ENCODE results near the gene TEX48.

DNA sequence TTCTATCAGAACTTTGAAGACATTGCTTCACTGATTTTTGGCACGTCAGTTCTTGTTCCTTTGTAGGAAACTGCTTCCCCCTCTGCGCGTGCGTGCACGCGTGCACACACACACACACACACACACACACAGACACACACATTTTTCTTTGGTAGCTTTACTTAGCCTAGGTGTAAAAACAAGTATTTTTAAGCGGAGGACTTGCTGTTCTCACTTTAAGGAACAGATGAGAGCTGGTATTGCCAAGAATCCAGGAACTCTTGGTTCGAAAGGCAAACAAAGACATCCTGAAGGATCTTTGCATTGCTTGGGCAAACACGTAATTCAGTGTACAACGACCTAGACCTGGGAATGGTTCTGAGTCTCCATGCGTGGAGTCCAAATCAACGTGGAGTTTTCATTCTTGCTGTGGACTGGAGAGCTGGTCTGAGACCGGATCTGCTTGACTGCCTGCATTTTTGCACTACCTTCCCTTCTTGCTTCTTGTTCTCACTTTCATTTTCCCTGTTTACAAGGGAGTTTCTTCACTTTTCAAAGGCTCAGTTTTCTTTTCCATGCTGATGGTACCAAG is 62.7 kb downstream of the TEX48 start:
- TF ChIP-seq, protein P1, sequence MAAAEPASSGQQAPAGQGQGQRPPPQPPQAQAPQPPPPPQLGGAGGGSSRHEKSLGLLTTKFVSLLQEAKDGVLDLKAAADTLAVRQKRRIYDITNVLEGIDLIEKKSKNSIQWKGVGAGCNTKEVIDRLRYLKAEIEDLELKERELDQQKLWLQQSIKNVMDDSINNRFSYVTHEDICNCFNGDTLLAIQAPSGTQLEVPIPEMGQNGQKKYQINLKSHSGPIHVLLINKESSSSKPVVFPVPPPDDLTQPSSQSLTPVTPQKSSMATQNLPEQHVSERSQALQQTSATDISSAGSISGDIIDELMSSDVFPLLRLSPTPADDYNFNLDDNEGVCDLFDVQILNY (CRISPR knock-in tag; IDR thresholded peaks at IDR 0.05): no peak
- TF ChIP-seq, protein P2, sequence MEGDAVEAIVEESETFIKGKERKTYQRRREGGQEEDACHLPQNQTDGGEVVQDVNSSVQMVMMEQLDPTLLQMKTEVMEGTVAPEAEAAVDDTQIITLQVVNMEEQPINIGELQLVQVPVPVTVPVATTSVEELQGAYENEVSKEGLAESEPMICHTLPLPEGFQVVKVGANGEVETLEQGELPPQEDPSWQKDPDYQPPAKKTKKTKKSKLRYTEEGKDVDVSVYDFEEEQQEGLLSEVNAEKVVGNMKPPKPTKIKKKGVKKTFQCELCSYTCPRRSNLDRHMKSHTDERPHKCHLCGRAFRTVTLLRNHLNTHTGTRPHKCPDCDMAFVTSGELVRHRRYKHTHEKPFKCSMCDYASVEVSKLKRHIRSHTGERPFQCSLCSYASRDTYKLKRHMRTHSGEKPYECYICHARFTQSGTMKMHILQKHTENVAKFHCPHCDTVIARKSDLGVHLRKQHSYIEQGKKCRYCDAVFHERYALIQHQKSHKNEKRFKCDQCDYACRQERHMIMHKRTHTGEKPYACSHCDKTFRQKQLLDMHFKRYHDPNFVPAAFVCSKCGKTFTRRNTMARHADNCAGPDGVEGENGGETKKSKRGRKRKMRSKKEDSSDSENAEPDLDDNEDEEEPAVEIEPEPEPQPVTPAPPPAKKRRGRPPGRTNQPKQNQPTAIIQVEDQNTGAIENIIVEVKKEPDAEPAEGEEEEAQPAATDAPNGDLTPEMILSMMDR (IDR thresholded peaks at IDR 0.05): no peak
- TF ChIP-seq JUN (CRISPR knock-in tag; IDR thresholded peaks at IDR 0.05): no peak
- TF ChIP-seq, protein P3, sequence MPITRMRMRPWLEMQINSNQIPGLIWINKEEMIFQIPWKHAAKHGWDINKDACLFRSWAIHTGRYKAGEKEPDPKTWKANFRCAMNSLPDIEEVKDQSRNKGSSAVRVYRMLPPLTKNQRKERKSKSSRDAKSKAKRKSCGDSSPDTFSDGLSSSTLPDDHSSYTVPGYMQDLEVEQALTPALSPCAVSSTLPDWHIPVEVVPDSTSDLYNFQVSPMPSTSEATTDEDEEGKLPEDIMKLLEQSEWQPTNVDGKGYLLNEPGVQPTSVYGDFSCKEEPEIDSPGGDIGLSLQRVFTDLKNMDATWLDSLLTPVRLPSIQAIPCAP (CRISPR knock-in tag; IDR thresholded peaks at IDR 0.05): no peak
- no peak for TF ChIP-seq SP1 (CRISPR knock-in tag; conservative IDR thresholded peaks at IDR 0.05)
- no peak for TF ChIP-seq ATF1 (CRISPR knock-in tag; IDR thresholded peaks at IDR 0.05)
- TF ChIP-seq ZNF138 (CRISPR knock-in tag; conservative IDR thresholded peaks at IDR 0.05): no peak
- TF ChIP-seq, protein P4, sequence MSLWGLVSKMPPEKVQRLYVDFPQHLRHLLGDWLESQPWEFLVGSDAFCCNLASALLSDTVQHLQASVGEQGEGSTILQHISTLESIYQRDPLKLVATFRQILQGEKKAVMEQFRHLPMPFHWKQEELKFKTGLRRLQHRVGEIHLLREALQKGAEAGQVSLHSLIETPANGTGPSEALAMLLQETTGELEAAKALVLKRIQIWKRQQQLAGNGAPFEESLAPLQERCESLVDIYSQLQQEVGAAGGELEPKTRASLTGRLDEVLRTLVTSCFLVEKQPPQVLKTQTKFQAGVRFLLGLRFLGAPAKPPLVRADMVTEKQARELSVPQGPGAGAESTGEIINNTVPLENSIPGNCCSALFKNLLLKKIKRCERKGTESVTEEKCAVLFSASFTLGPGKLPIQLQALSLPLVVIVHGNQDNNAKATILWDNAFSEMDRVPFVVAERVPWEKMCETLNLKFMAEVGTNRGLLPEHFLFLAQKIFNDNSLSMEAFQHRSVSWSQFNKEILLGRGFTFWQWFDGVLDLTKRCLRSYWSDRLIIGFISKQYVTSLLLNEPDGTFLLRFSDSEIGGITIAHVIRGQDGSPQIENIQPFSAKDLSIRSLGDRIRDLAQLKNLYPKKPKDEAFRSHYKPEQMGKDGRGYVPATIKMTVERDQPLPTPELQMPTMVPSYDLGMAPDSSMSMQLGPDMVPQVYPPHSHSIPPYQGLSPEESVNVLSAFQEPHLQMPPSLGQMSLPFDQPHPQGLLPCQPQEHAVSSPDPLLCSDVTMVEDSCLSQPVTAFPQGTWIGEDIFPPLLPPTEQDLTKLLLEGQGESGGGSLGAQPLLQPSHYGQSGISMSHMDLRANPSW (CRISPR knock-in tag; conservative IDR thresholded peaks at IDR 0.05; ENCODE audit: low read depth): no peak
- TF ChIP-seq, protein P5, sequence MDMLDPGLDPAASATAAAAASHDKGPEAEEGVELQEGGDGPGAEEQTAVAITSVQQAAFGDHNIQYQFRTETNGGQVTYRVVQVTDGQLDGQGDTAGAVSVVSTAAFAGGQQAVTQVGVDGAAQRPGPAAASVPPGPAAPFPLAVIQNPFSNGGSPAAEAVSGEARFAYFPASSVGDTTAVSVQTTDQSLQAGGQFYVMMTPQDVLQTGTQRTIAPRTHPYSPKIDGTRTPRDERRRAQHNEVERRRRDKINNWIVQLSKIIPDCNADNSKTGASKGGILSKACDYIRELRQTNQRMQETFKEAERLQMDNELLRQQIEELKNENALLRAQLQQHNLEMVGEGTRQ (CRISPR knock-in tag; IDR thresholded peaks at IDR 0.05): no peak
- no peak for TF ChIP-seq NR2C2 (CRISPR knock-in tag; IDR thresholded peaks at IDR 0.05)
- TF ChIP-seq, protein P6, sequence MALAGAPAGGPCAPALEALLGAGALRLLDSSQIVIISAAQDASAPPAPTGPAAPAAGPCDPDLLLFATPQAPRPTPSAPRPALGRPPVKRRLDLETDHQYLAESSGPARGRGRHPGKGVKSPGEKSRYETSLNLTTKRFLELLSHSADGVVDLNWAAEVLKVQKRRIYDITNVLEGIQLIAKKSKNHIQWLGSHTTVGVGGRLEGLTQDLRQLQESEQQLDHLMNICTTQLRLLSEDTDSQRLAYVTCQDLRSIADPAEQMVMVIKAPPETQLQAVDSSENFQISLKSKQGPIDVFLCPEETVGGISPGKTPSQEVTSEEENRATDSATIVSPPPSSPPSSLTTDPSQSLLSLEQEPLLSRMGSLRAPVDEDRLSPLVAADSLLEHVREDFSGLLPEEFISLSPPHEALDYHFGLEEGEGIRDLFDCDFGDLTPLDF (CRISPR knock-in tag; IDR thresholded peaks at IDR 0.05): no peak
- no peak for TF ChIP-seq ZBTB21 (CRISPR knock-in tag; IDR thresholded peaks at IDR 0.05; ENCODE audit: borderline replicate concordance)
- TF ChIP-seq, protein P7, sequence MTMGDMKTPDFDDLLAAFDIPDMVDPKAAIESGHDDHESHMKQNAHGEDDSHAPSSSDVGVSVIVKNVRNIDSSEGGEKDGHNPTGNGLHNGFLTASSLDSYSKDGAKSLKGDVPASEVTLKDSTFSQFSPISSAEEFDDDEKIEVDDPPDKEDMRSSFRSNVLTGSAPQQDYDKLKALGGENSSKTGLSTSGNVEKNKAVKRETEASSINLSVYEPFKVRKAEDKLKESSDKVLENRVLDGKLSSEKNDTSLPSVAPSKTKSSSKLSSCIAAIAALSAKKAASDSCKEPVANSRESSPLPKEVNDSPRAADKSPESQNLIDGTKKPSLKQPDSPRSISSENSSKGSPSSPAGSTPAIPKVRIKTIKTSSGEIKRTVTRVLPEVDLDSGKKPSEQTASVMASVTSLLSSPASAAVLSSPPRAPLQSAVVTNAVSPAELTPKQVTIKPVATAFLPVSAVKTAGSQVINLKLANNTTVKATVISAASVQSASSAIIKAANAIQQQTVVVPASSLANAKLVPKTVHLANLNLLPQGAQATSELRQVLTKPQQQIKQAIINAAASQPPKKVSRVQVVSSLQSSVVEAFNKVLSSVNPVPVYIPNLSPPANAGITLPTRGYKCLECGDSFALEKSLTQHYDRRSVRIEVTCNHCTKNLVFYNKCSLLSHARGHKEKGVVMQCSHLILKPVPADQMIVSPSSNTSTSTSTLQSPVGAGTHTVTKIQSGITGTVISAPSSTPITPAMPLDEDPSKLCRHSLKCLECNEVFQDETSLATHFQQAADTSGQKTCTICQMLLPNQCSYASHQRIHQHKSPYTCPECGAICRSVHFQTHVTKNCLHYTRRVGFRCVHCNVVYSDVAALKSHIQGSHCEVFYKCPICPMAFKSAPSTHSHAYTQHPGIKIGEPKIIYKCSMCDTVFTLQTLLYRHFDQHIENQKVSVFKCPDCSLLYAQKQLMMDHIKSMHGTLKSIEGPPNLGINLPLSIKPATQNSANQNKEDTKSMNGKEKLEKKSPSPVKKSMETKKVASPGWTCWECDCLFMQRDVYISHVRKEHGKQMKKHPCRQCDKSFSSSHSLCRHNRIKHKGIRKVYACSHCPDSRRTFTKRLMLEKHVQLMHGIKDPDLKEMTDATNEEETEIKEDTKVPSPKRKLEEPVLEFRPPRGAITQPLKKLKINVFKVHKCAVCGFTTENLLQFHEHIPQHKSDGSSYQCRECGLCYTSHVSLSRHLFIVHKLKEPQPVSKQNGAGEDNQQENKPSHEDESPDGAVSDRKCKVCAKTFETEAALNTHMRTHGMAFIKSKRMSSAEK (CRISPR knock-in tag; IDR thresholded peaks at IDR 0.05; ENCODE audit: borderline replicate concordance): no peak
